Right lobe of liver (tissue), 6 donors: Measurements from ENCODE around the gene TRIM56. TPM values are rescaled to one million over a fixed set of nuclear protein-coding genes. Genes with fewer than 3 reads are reported as not detected.
"Not testable (repeated sequence)": the region's sequence is repeated elsewhere in the genome, so short reads cannot be mapped to it uniquely, and the experiment has no call there.

Experiments
- ATAC-seq, 4 donors: fragments of 200-7000 bp; cut with Tn5 transposase; one replicate each; pipeline ENCODE4 v1.9.1; 2020; ENCODE audit warnings: mild to moderate bottlenecking in 4 of 4, moderate library complexity in 4 of 4
- DNase-seq, 3 donors: peaks; one replicate each; pipeline ENCODE4 v3.0.0-alpha.2; 2020
- H3K27ac ChIP-seq, 3 donors: fragments of 200-600 bp; one replicate each; pipeline ENCODE4 v1.8.0; 2022
- H3K27me3 ChIP-seq, 2 donors: fragments of 200-600 bp; one replicate each; pipeline ENCODE4 v1.8.0; 2022
- H3K36me3 ChIP-seq, 4 donors: fragments of 200-600 bp; sonication (generic) in 1 of 4; one replicate each; pipeline versions ENCODE4 v1.5.1 to v1.8.0; 2017 to 2022; ENCODE audit warnings: control low read depth in 1 of 4
- H3K4me1 ChIP-seq, 4 donors: fragments of 200-600 bp; sonication (generic) in 1 of 4; one replicate each; pipeline versions ENCODE4 v1.5.1 to v1.8.0; 2017 to 2022; ENCODE audit warnings: control low read depth in 1 of 4
- H3K4me3 ChIP-seq, 3 donors: fragments of 200-600 bp; one replicate each; pipeline ENCODE4 v1.8.0; 2022
- H3K9me3 ChIP-seq, 4 donors: fragments of 200-600 bp; sonication (generic) in 1 of 4; one replicate each; pipeline versions ENCODE4 v1.5.1 to v1.8.0; 2017 to 2022; ENCODE audit warnings: control low read depth in 1 of 4
- CTCF ChIP-seq, 4 donors: fragments of 200-600 bp in 3 of 4; fragments of 450-650 bp in 1 of 4; IDR thresholded peaks; one replicate each; pipeline versions ENCODE4 v1.5.1 to v1.8.0; 2016 to 2022; ENCODE audit warnings: antibody characterized with exemption in 4 of 4, mild to moderate bottlenecking in 2 of 4
- POLR2A ChIP-seq: fragments of 450-650 bp; IDR thresholded peaks from one replicate; pipeline ENCODE4 v1.6.1; 2017; ENCODE audit warnings: antibody characterized with exemption, mild to moderate bottlenecking
- WGBS: methylation state at CpG from one replicate; pipeline ENCODE4 v1.1.6; 2018; ENCODE audit warnings: low coverage, low lambda C conversion rate; ENCODE audit not compliant: insufficient coverage; ENCODE audit errors: missing lambda C conversion rate; 5-methylcytosine and 5-hydroxymethylcytosine counted together
- intact Hi-C, 2 donors: fragments of 100-400 bp; cut with DNase I; formaldehyde crosslinking; loops; one replicate each; pipeline versions ENCODE4 v1.11.2 to v1.14.1; 2022
- total RNA-seq, 6 experiments: library from RNA; depleted of rRNA in 2 of 6; stranded (reverse); fragments of >200 nt in 2 of 6; fragmentation: NEBNext Ultra II Directional in 3 of 6; extraction: Animal tissue kit (Norgen Biotek cat#: 25700) in 3 of 6; gene quantifications; one replicate each; pipeline versions ENCODE4 v1.1.0 to v1.2.4, GENCODE V29; 2016 to 2023
- donor health status: DM: no; HTN: yes; CAD: no.
- donor health status: DM: no; HTN: no; CAD: no.
- donor health status: DM: no; HTN: no; CAD: no.
- donor health status: DM: no; HTN: yes; CAD: no.
- donor health status: DM: no; HTN: yes; CAD: no.

Gene TRIM56
- total RNA-seq, 6 experiments from 2014 or later, result 9.2 to 19.7 (median 17.6) TPM

GRCh38 chr7:101118856-101119255 lies 33.6 kb downstream of the TRIM56 start:
- intact Hi-C loops, result no loop called here
- Histone ChIP-seq H3K9me3 (no peaks in the 10 kb centered on the region), H3K27me3 (no peaks in the 10 kb centered on the region), H3K36me3 (no peaks in the 10 kb centered on the region), H3K4me1 (peaks cover 0 to 21% (median 10%) of the 10 kb centered on the region in 4 donors), H3K4me3 (no peak overlapping the region), H3K27ac (no peak overlapping the region)
- TF ChIP-seq POLR2A, result no peak
- TF ChIP-seq CTCF (IDR thresholded peaks at IDR 0.05), result no peak
- DNase-seq, result no peak
- ATAC-seq, result no peak
- 83% methylated on average over 3 of the region's 3 CpGs for WGBS

GRCh38 chr7:101119876-101120275 lies 34.6 kb downstream of the TRIM56 start:
- Histone ChIP-seq H3K36me3 (no peaks in the 10 kb centered on the region), H3K27me3 (no peaks in the 10 kb centered on the region), H3K27ac (no peak overlapping the region), H3K9me3 (no peaks in the 10 kb centered on the region), H3K4me1 (peaks cover 0 to 30% (median 14%) of the 10 kb centered on the region in 4 donors), H3K4me3 (no peak overlapping the region)
- DNase-seq (no peak), ATAC-seq (no peak)
- WGBS, result 62% methylated on average over 4 of the region's 10 CpGs
- TF ChIP-seq CTCF (IDR thresholded peaks at IDR 0.05), result no peak
- TF ChIP-seq POLR2A, result no peak
- intact Hi-C loops, result no loop called here

- intact Hi-C loops, result no loop called here
- 71% methylated on average over 1 of the region's 4 CpGs for WGBS
- ATAC-seq (no peak), DNase-seq (no peak)
- TF ChIP-seq POLR2A, result no peak
- no peak for TF ChIP-seq CTCF (IDR thresholded peaks at IDR 0.05)
- Histone ChIP-seq H3K27ac (no peak overlapping the region), H3K9me3 (no peaks in the 10 kb centered on the region), H3K36me3 (no peaks in the 10 kb centered on the region), H3K4me1 (peaks cover 0 to 35% (median 16%) of the 10 kb centered on the region in 4 donors), H3K4me3 (no peak overlapping the region), H3K27me3 (no peaks in the 10 kb centered on the region)
Measured at GRCh38 chr7:101120315-101120714, 35.0 kb downstream of the TRIM56 start.

- Histone ChIP-seq H3K4me1 (peaks cover 0 to 43% (median 21%) of the 10 kb centered on the region in 4 donors), H3K4me3 (peak overlapping the region in 2 of 3 donors; percentile 39 to 50), H3K27ac (peak overlapping the region; percentile 80 to 95 (median 84))
- H3K27me3 ChIP-seq, ATAC-seq, H3K36me3 ChIP-seq, H3K9me3 ChIP-seq, DNase-seq, intact Hi-C loops: not testable (repeated sequence)
- WGBS, result 28% methylated on average over 3 of the region's 9 CpGs
Measured at GRCh38 chr7:101121631-101121990, 36.3 kb downstream of the TRIM56 start.

GRCh38 chr7:101121991-101122932 lies 37.0 kb downstream of the TRIM56 start:
- peak; percentile 59 to 62 (median 60) for DNase-seq
- Histone ChIP-seq H3K27me3 (no peaks in the 10 kb centered on the region), H3K27ac (peak overlapping the region; percentile 80 to 95 (median 84)), H3K9me3 (no peaks in the 10 kb centered on the region), H3K4me1 (peaks cover 0 to 48% (median 22%) of the 10 kb centered on the region in 4 donors), H3K36me3 (no peaks in the 10 kb centered on the region), H3K4me3 (peak overlapping the region; percentile 5 to 50 (median 39))
- ATAC-seq, result peak; percentile 2 to 42 (median 24)
- intact Hi-C loops, result no loop called here
- TF ChIP-seq CTCF (IDR thresholded peaks at IDR 0.05) (no peak), POLR2A (peak; percentile 51)
- WGBS, result 6% methylated on average over 16 of the region's 17 CpGs
